ENCODE results near the gene SZT2. TPM values are rescaled to one million over a fixed set of nuclear protein-coding genes. Genes with fewer than 3 reads are reported as not detected.
"Not testable (repeated sequence)": the region's sequence is repeated elsewhere in the genome, so short reads cannot be mapped to it uniquely, and the experiment has no call there.

SZT2 gene
- total RNA-seq, 1 experiment from 2014 or later = 29.0 TPM

- ChIA-PET POLR2A (no interaction called here), CTCF (no interaction called here)
- intact Hi-C loops (cut with micrococcal nuclease; ENCODE audit: unreplicated experiment) = no loop called here
- Mint-ChIP-seq H3K4me1 (ENCODE audit: low read depth, unreplicated experiment) (no peaks in the 10 kb centered on the region), H3K27ac (ENCODE audit: unreplicated experiment) (no peak overlapping the region), H3K4me3 (ENCODE audit: unreplicated experiment) (no peak overlapping the region), H3K27me3 (ENCODE audit: insufficient read depth, unreplicated experiment) (no peaks in the 10 kb centered on the region), H3K36me3 (ENCODE audit: insufficient read depth, unreplicated experiment) (peaks cover 10% of the 10 kb centered on the region), H3K9me3 (ENCODE audit: unreplicated experiment) (no peaks in the 10 kb centered on the region)
- H3K36me3 ChIP-seq (ENCODE audit: control insufficient read depth, insufficient read depth, low read length) = no peaks in the 10 kb centered on the region
- no peak for DNase-seq
- TF ChIP-seq, protein P1, sequence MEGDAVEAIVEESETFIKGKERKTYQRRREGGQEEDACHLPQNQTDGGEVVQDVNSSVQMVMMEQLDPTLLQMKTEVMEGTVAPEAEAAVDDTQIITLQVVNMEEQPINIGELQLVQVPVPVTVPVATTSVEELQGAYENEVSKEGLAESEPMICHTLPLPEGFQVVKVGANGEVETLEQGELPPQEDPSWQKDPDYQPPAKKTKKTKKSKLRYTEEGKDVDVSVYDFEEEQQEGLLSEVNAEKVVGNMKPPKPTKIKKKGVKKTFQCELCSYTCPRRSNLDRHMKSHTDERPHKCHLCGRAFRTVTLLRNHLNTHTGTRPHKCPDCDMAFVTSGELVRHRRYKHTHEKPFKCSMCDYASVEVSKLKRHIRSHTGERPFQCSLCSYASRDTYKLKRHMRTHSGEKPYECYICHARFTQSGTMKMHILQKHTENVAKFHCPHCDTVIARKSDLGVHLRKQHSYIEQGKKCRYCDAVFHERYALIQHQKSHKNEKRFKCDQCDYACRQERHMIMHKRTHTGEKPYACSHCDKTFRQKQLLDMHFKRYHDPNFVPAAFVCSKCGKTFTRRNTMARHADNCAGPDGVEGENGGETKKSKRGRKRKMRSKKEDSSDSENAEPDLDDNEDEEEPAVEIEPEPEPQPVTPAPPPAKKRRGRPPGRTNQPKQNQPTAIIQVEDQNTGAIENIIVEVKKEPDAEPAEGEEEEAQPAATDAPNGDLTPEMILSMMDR (IDR thresholded peaks at IDR 0.05; ENCODE audit: insufficient read depth in 1 of 2, low read depth in 1 of 2, low read length in 1 of 2, severe bottlenecking in 1 of 2, unreplicated experiment in 1 of 2) = no peak
- no TSS peak for BruUV-seq (replicated peaks)
- no peak overlapping the region for H3K4me3 ChIP-seq (ENCODE audit: low read depth, low read length)
- no peaks in the 10 kb centered on the region for H3K27me3 ChIP-seq (replicated peaks; ENCODE audit: control insufficient read depth, insufficient read depth, low read length)
- no peaks in the 10 kb centered on the region for H3K4me1 ChIP-seq
- no peaks in the 10 kb centered on the region for H3K9me3 ChIP-seq
These were observed 20.9 kb downstream of the SZT2 start for GRCh38 chr1:43410571-43410970.

- not testable (repeated sequence) for BruUV-seq (replicated peaks)
- CTCF ChIA-PET = interaction anchor here (1.6 to 2.4 kb wide), 2 partner anchors 187 to 340 kb away, joined by 6 to 38 read pairs; no protein-coding TSS in a partner anchor
These were observed 23.7 kb downstream of the SZT2 start for GRCh38 chr1:43413426-43413825.

DNA sequence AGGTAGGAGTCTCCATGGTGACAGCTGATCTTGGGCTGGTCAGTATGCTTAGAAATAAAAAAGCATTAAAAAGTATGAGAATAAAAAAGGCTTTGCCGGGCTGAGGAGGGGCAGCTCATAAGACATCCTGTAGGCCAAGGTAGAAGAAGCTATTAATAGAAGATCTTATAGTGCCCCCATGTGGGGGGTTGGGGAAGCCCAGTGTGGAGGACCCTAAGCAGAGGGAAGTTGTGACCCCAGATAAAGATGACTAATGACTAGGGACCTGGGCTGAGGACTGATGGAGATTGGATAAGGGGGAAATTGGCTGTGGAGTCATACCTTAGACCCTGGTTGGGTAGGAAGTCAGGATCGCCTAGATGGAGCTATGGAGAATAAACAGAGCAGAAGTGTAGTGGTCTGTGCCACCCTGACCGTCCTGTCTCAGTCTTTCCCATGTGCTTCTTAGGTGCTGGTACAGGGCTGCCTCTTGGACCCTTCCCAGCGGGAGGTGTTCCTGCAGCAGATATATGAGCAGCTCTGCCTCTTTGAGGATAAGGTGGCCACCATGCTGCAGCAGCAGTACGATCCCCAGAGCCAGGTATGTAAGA lies 25.0 kb downstream of the SZT2 start:
- BruUV-seq (replicated peaks) = no TSS peak
- Mint-ChIP-seq H3K4me3 (ENCODE audit: unreplicated experiment) (no peak overlapping the region), H3K27me3 (ENCODE audit: insufficient read depth, unreplicated experiment) (no peaks in the 10 kb centered on the region), H3K9me3 (ENCODE audit: unreplicated experiment) (no peaks in the 10 kb centered on the region), H3K27ac (ENCODE audit: unreplicated experiment) (no peak overlapping the region), H3K4me1 (ENCODE audit: low read depth, unreplicated experiment) (no peaks in the 10 kb centered on the region), H3K36me3 (ENCODE audit: insufficient read depth, unreplicated experiment) (no peaks in the 10 kb centered on the region)
- H3K4me1 ChIP-seq = no peaks in the 10 kb centered on the region
- DNase-seq = peak; percentile 68 to 76
- H3K9me3 ChIP-seq = no peaks in the 10 kb centered on the region
- H3K4me3 ChIP-seq (ENCODE audit: low read depth, low read length) = no peak overlapping the region
- POLR2A ChIA-PET = interaction anchor here (1.2 kb wide), 1 partner anchor 56 kb away, joined by 5 read pairs; no protein-coding TSS in a partner anchor
- H3K36me3 ChIP-seq (ENCODE audit: control insufficient read depth, insufficient read depth, low read length) = no peaks in the 10 kb centered on the region
- no peaks in the 10 kb centered on the region for H3K27me3 ChIP-seq (replicated peaks; ENCODE audit: control insufficient read depth, insufficient read depth, low read length)
- CTCF ChIA-PET = interaction anchor here (0.5 to 2.4 kb wide), 14 partner anchors 39 to 501 kb away, joined by 3 to 38 read pairs (median 6); partner anchors contain the start of genes C1orf210, CDC20, ELOVL1 and HYI
- intact Hi-C loops (cut with micrococcal nuclease; ENCODE audit: unreplicated experiment) = loop anchor here (1.0 kb wide), 3 partner anchors 46 to 187 kb away; partner anchors contain the start of gene ELOVL1
- TF ChIP-seq, protein P1 (IDR thresholded peaks at IDR 0.05; ENCODE audit: insufficient read depth in 1 of 2, low read depth in 1 of 2, low read length in 1 of 2, severe bottlenecking in 1 of 2, unreplicated experiment in 1 of 2) = peak; percentile 63 to 66

More at GRCh38 chr1:43413426-43413825, 23.7 kb downstream of the SZT2 start:
- intact Hi-C loops (cut with micrococcal nuclease; ENCODE audit: unreplicated experiment); H3K36me3 ChIP-seq (ENCODE audit: control insufficient read depth, insufficient read depth, low read length); H3K4me3 ChIP-seq (ENCODE audit: low read depth, low read length); H3K27me3 ChIP-seq (replicated peaks; ENCODE audit: control insufficient read depth, insufficient read depth, low read length); H3K9me3 Mint-ChIP-seq (ENCODE audit: unreplicated experiment); DNase-seq; H3K4me1 Mint-ChIP-seq (ENCODE audit: low read depth, unreplicated experiment); H3K4me3 Mint-ChIP-seq (ENCODE audit: unreplicated experiment); POLR2A ChIA-PET; H3K36me3 Mint-ChIP-seq (ENCODE audit: insufficient read depth, unreplicated experiment); H3K27ac Mint-ChIP-seq (ENCODE audit: unreplicated experiment); H3K27me3 Mint-ChIP-seq (ENCODE audit: insufficient read depth, unreplicated experiment); H3K4me1 ChIP-seq; H3K9me3 ChIP-seq: not testable (repeated sequence)

Data from Caco-2 (cell line).